Mesothelial cell of epicardium (in vitro differentiated cells): ENCODE measurements around the gene HBB. TPM values are rescaled to one million over a fixed set of nuclear protein-coding genes. Genes with fewer than 3 reads are reported as not detected.

Experiments
- DNase-seq, 2 experiments: peaks; one replicate each; pipeline ENCODE4 v3.0.0; 2021; ENCODE audit warnings: low spot score in 2 of 2; ENCODE audit not compliant: unreplicated experiment in 2 of 2
- H3K27ac Mint-ChIP-seq: 2 replicates; pipeline ENCODE4 v1.8.0; 2021; ENCODE audit warnings: mixed read lengths
- H3K27me3 Mint-ChIP-seq: 2 replicates; pipeline ENCODE4 v1.8.0; 2021; ENCODE audit warnings: low read depth, mixed read lengths
- H3K36me3 Mint-ChIP-seq: 2 replicates; pipeline ENCODE4 v1.8.0; 2021; ENCODE audit warnings: mixed read lengths
- H3K4me1 Mint-ChIP-seq: 2 replicates; pipeline ENCODE4 v1.8.0; 2021; ENCODE audit warnings: mixed read lengths
- H3K4me3 Mint-ChIP-seq: 2 replicates; pipeline ENCODE4 v1.8.0; 2021; ENCODE audit warnings: mild to moderate bottlenecking, moderate library complexity, mixed read lengths
- H3K9me3 Mint-ChIP-seq: 2 replicates; pipeline ENCODE4 v1.8.0; 2021; ENCODE audit warnings: mixed read lengths
- total RNA-seq: library from RNA; stranded (reverse); gene quantifications from 3 replicates; pipeline ENCODE4 v1.2.1, GENCODE V29; 2021
- TF ChIP-seq, protein P1 (sequence below): fragments of 200-600 bp; sonication (generic); IDR thresholded peaks from one replicate; pipeline ENCODE4 v1.5.0; 2021; ENCODE audit warnings: antibody characterized with exemption; ENCODE audit not compliant: unreplicated experiment

The HBB gene
- total RNA-seq, 1 donor from 2014 or later: not detected

DNA sequence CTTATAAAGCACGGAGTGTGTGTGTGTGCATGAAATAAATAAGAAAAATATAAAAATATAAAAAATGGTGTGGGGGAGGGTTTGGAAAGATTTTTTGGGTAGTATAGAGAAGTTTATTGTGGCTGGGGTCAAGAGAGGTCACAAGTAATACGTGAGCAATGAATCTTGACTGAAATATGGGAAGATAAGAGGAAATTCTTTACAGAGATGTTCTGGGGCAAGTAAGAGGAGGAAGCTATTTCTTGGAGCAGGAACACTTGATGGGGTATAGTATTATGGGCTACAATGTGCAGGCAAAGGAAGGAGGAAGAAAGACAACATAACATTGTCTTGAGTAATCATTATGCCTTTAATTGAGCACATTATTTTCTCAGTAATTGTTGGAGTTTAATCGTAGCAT lies 5.3 kb upstream of the HBB start:
- DNase-seq: no peak
- no peak overlapping the region for H3K4me3 Mint-ChIP-seq
- no peak overlapping the region for H3K27ac Mint-ChIP-seq
- TF ChIP-seq, protein P1, sequence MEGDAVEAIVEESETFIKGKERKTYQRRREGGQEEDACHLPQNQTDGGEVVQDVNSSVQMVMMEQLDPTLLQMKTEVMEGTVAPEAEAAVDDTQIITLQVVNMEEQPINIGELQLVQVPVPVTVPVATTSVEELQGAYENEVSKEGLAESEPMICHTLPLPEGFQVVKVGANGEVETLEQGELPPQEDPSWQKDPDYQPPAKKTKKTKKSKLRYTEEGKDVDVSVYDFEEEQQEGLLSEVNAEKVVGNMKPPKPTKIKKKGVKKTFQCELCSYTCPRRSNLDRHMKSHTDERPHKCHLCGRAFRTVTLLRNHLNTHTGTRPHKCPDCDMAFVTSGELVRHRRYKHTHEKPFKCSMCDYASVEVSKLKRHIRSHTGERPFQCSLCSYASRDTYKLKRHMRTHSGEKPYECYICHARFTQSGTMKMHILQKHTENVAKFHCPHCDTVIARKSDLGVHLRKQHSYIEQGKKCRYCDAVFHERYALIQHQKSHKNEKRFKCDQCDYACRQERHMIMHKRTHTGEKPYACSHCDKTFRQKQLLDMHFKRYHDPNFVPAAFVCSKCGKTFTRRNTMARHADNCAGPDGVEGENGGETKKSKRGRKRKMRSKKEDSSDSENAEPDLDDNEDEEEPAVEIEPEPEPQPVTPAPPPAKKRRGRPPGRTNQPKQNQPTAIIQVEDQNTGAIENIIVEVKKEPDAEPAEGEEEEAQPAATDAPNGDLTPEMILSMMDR: no peak
- H3K9me3 Mint-ChIP-seq: no peaks in the 10 kb centered on the region
- peaks cover 9% of the 10 kb centered on the region for H3K4me1 Mint-ChIP-seq
- no peaks in the 10 kb centered on the region for H3K36me3 Mint-ChIP-seq
- peaks cover 9% of the 10 kb centered on the region for H3K27me3 Mint-ChIP-seq

DNA sequence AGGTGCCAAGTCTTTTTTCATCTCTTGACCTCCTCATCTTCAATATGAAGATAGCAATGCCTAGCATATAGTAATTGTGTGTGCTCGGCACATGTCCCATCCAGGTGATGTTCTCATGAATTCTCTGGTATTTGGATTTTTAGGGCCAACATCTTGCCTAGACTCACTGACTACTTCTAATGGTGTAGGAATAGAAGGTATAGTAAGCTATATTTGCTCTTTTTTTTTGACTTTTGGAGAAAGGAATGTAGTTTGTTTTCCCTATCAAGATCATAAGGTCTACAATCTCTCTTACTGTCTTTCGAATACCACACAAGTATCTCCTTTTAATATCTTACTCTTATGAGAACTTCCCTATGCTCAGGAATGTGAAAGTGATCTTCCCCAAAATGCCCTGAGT lies 4.2 kb upstream of the HBB start:
- Mint-ChIP-seq H3K4me3 (no peak overlapping the region), H3K36me3 (no peaks in the 10 kb centered on the region), H3K27me3 (peaks cover 3% of the 10 kb centered on the region), H3K9me3 (no peaks in the 10 kb centered on the region), H3K27ac (no peak overlapping the region), H3K4me1 (peaks cover 9% of the 10 kb centered on the region)
- TF ChIP-seq, protein P1: no peak
- no peak for DNase-seq

DNA sequence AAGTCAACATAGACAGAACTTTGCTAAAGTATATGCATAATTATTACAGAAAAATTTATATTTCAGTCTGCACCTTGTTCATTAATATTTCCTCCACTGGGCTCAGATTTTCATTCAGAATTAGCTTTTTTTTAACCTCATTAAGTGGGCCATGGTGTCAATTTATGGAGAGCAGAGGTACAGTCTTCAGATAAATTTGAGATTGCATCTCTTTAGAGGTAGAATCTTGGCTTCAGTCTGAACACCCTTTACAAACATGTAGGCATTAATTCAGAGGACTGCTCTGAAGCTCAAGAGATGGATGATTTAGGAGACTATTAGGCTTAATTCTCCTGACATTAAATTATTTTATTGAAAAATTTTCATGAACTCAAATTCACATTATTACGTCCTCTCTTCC lies 3.4 kb upstream of the HBB start:
- no peaks in the 10 kb centered on the region for H3K36me3 Mint-ChIP-seq
- DNase-seq: no peak
- TF ChIP-seq, protein P1: no peak
- H3K27ac Mint-ChIP-seq: no peak overlapping the region
- H3K27me3 Mint-ChIP-seq: no peaks in the 10 kb centered on the region
- no peaks in the 10 kb centered on the region for H3K9me3 Mint-ChIP-seq
- peaks cover 9% of the 10 kb centered on the region for H3K4me1 Mint-ChIP-seq
- no peak overlapping the region for H3K4me3 Mint-ChIP-seq

DNA sequence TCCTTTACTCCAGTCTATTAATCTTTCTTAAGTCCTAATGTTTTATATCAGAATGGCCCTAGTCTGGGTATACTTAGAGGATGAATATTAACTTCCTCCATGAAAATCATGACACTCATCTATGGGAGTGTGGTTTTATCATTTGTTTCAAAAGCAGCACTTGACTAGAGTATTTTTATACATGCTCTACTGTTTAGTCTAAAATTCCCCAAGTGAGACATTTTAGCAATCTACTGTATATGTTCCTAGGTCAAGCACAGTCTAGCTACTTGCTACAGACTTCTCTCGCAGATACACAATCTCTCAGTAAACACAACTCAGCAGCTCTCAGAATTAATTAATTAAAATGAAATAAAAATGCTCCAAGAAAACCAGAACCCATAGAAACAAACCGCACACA lies 2.9 kb upstream of the HBB start:
- no peaks in the 10 kb centered on the region for H3K36me3 Mint-ChIP-seq
- no peak for DNase-seq
- no peak overlapping the region for H3K4me3 Mint-ChIP-seq
- H3K9me3 Mint-ChIP-seq: no peaks in the 10 kb centered on the region
- peaks cover 9% of the 10 kb centered on the region for H3K4me1 Mint-ChIP-seq
- no peak overlapping the region for H3K27ac Mint-ChIP-seq
- no peaks in the 10 kb centered on the region for H3K27me3 Mint-ChIP-seq
- TF ChIP-seq, protein P1: no peak

DNA sequence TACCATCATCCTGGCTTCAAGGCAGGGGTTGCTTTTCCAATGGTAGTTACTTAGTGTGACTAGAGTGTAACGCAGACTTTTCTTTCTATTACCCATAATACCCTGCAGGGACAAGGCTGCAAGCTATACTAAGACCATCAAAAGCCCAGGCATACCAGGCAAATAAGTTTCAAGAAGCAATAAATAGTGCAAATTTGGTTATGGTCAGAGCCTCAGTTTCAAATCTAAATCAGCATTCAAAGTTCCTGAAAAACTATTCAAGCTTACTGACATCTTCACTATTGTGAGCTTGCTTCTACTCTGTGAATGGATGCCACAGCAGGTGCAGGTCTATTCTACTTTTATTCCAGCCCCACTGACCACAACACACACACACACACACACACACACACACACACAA lies 2.5 kb upstream of the HBB start:
- Mint-ChIP-seq H3K9me3 (no peaks in the 10 kb centered on the region), H3K4me1 (peaks cover 5% of the 10 kb centered on the region), H3K36me3 (no peaks in the 10 kb centered on the region), H3K27ac (no peak overlapping the region), H3K27me3 (no peaks in the 10 kb centered on the region), H3K4me3 (no peak overlapping the region)
- no peak for DNase-seq
- TF ChIP-seq, protein P1: no peak

DNA sequence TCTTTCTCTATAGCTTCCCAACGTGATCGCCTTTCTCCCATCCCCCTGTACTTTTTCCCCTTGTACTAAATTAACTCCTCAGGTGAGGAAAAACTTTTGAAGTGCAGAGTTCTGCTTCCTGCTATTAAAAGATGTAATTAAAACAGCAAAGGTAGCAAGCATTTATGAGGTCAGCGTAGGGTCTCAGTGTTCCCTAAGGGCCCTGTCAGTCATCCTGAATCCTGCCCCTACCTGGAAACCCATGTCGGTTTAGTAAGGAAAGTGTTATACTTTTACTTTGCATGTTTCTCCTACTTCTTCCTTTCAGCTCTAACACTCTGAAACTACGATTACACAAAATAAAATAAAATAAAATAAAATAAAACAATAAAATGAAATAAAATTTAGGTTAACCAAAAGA lies 1.3 kb upstream of the HBB start:
- no peaks in the 10 kb centered on the region for H3K36me3 Mint-ChIP-seq
- TF ChIP-seq, protein P1: no peak
- DNase-seq: no peak
- H3K27ac Mint-ChIP-seq: no peak overlapping the region
- no peaks in the 10 kb centered on the region for H3K9me3 Mint-ChIP-seq
- H3K27me3 Mint-ChIP-seq: no peaks in the 10 kb centered on the region
- peaks cover 3% of the 10 kb centered on the region for H3K4me1 Mint-ChIP-seq
- H3K4me3 Mint-ChIP-seq: no peak overlapping the region
